Glutamatergic neuron (in vitro differentiated cells): Measurements from ENCODE around the gene FSIP1. TPM values are rescaled to one million over a fixed set of nuclear protein-coding genes. Genes with fewer than 3 reads are reported as not detected.

Experiments used
- DNase-seq: peaks from one replicate; pipeline ENCODE4 v3.0.0; 2022
- H3K27ac Mint-ChIP-seq: one replicate; pipeline ENCODE4 v1.8.0; 2020; ENCODE audit warnings: mild to moderate bottlenecking, mixed read lengths, inconsistent platforms; ENCODE audit not compliant: unreplicated experiment
- H3K27me3 Mint-ChIP-seq: one replicate; pipeline ENCODE4 v1.8.0; 2020; ENCODE audit warnings: mild to moderate bottlenecking, moderate library complexity, mixed read lengths, inconsistent platforms; ENCODE audit not compliant: unreplicated experiment
- H3K36me3 Mint-ChIP-seq: one replicate; pipeline ENCODE4 v1.8.0; 2020; ENCODE audit warnings: mild to moderate bottlenecking, mixed read lengths, inconsistent platforms; ENCODE audit not compliant: unreplicated experiment
- H3K4me1 Mint-ChIP-seq: one replicate; pipeline ENCODE4 v1.8.0; 2020; ENCODE audit warnings: mild to moderate bottlenecking, low read depth, mixed read lengths, inconsistent platforms; ENCODE audit not compliant: unreplicated experiment
- H3K4me3 Mint-ChIP-seq: one replicate; pipeline ENCODE4 v1.8.0; 2020; ENCODE audit warnings: mild to moderate bottlenecking, mixed read lengths, inconsistent platforms; ENCODE audit not compliant: unreplicated experiment
- H3K9me3 Mint-ChIP-seq: one replicate; pipeline ENCODE4 v1.8.0; 2020; ENCODE audit warnings: mild to moderate bottlenecking, moderate library complexity, mixed read lengths, inconsistent platforms; ENCODE audit not compliant: unreplicated experiment
- total RNA-seq: library from RNA; stranded (reverse); fragmentation: NEBNext Ultra II Directional; extraction: Animal tissue kit (Norgen Biotek cat#: 25700); gene quantifications from one replicate; pipeline ENCODE4 v1.2.1, GENCODE V29; 2021; ENCODE audit not compliant: unreplicated experiment
- TF ChIP-seq, protein P1 (sequence below): fragments of 200-600 bp; sonication (generic); IDR thresholded peaks from one replicate; pipeline ENCODE4 v1.5.0; 2021; ENCODE audit not compliant: partially characterized antibody, unreplicated experiment

Gene FSIP1
- total RNA-seq, 1 donor from 2014 or later: 1.5 TPM

GRCh38 chr15:39781147-39781966, 1.3 kb downstream of the FSIP1 start:
- H3K9me3 Mint-ChIP-seq: peaks cover 3% of the 10 kb centered on the region
- peak overlapping the region; percentile 69 for H3K4me3 Mint-ChIP-seq
- H3K4me1 Mint-ChIP-seq: peaks cover 36% of the 10 kb centered on the region
- no peak overlapping the region for H3K27ac Mint-ChIP-seq
- TF ChIP-seq, protein P1, sequence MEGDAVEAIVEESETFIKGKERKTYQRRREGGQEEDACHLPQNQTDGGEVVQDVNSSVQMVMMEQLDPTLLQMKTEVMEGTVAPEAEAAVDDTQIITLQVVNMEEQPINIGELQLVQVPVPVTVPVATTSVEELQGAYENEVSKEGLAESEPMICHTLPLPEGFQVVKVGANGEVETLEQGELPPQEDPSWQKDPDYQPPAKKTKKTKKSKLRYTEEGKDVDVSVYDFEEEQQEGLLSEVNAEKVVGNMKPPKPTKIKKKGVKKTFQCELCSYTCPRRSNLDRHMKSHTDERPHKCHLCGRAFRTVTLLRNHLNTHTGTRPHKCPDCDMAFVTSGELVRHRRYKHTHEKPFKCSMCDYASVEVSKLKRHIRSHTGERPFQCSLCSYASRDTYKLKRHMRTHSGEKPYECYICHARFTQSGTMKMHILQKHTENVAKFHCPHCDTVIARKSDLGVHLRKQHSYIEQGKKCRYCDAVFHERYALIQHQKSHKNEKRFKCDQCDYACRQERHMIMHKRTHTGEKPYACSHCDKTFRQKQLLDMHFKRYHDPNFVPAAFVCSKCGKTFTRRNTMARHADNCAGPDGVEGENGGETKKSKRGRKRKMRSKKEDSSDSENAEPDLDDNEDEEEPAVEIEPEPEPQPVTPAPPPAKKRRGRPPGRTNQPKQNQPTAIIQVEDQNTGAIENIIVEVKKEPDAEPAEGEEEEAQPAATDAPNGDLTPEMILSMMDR: no peak
- no peaks in the 10 kb centered on the region for H3K36me3 Mint-ChIP-seq
- no peak for DNase-seq
- peaks cover 2% of the 10 kb centered on the region for H3K27me3 Mint-ChIP-seq

DNA sequence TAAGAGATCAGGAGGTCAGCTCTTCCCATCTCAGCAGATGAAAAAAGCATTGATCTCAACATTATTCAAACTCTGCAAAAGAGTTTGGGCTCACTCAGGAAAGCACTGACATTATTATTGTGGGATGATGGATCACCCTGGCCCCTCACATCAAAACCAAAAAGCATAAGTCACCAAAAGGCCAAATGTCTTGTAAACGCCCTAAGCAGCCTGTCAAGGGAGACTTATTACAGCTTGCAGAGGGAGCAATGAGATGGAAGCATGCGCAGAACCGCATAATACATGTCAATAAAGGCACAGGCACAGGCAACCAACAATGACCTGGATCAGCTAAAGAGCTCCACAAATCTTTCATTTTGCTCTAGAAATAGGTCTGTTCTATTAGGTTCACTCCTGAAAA, 4.6 kb downstream of the FSIP1 start:
- peaks cover 3% of the 10 kb centered on the region for H3K27me3 Mint-ChIP-seq
- H3K27ac Mint-ChIP-seq: no peak overlapping the region
- DNase-seq: no peak
- TF ChIP-seq, protein P1: no peak
- no peak overlapping the region for H3K4me3 Mint-ChIP-seq
- peaks cover 16% of the 10 kb centered on the region for H3K4me1 Mint-ChIP-seq
- peaks cover 5% of the 10 kb centered on the region for H3K36me3 Mint-ChIP-seq
- peaks cover 3% of the 10 kb centered on the region for H3K9me3 Mint-ChIP-seq

GRCh38 chr15:39777496-39777895, 5.1 kb downstream of the FSIP1 start:
- Mint-ChIP-seq H3K4me1 (peaks cover 16% of the 10 kb centered on the region), H3K27ac (no peak overlapping the region), H3K27me3 (peaks cover 3% of the 10 kb centered on the region), H3K4me3 (no peak overlapping the region), H3K9me3 (peaks cover 2% of the 10 kb centered on the region), H3K36me3 (peaks cover 5% of the 10 kb centered on the region)
- TF ChIP-seq, protein P1: no peak
- no peak for DNase-seq

GRCh38 chr15:39776068-39776467, 6.6 kb downstream of the FSIP1 start:
- no peak for DNase-seq
- Mint-ChIP-seq H3K4me1 (peaks cover 27% of the 10 kb centered on the region), H3K9me3 (peaks cover 5% of the 10 kb centered on the region), H3K27ac (no peak overlapping the region), H3K36me3 (peaks cover 5% of the 10 kb centered on the region), H3K27me3 (peaks cover 7% of the 10 kb centered on the region), H3K4me3 (no peak overlapping the region)
- TF ChIP-seq, protein P1: no peak

- H3K27ac Mint-ChIP-seq: no peak overlapping the region
- H3K27me3 Mint-ChIP-seq: peaks cover 7% of the 10 kb centered on the region
- peaks cover 5% of the 10 kb centered on the region for H3K36me3 Mint-ChIP-seq
- TF ChIP-seq, protein P1: no peak
- H3K4me3 Mint-ChIP-seq: no peak overlapping the region
- no peak for DNase-seq
- H3K9me3 Mint-ChIP-seq: peaks cover 7% of the 10 kb centered on the region
- peaks cover 34% of the 10 kb centered on the region for H3K4me1 Mint-ChIP-seq
These were observed 7.9 kb downstream of the FSIP1 start for GRCh38 chr15:39774688-39775267.
